SK-N-SH (cell line): ENCODE measurements around the gene SMIM36. TPM values are rescaled to one million over a fixed set of nuclear protein-coding genes. Genes with fewer than 3 reads are reported as not detected.
"Not testable (repeated sequence)": the region's sequence is repeated elsewhere in the genome, so short reads cannot be mapped to it uniquely, and the experiment has no call there.

Experiments used
- CTCF ChIA-PET: fragments of 300-600, 350-600 bp; formaldehyde crosslinking; extraction: SDS; loops from one replicate; lab custom pipeline; 2021; lab: Yijun Ruan, JAX
- POLR2A ChIA-PET: fragments of 350-600 bp; sonication (Branson Sonifier 250); formaldehyde crosslinking; extraction: SDS; loops from one replicate; lab custom pipeline; 2020; ENCODE audit warnings: antibody characterized with exemption, inconsistent platforms; lab: Yijun Ruan, JAX
- DNase-seq: peaks from one replicate; pipeline ENCODE4 v3.0.0; 2012
- H2AFZ ChIP-seq: fragments of 200-600 bp; sonication (generic); 2 replicates; pipeline ENCODE4 v1.8.1; 2016; ENCODE audit warnings: antibody characterized with exemption, mild to moderate bottlenecking, low read depth
- H3F3A ChIP-seq: fragments of 200-600 bp; sonication (generic); replicated peaks from 2 replicates; pipeline ENCODE3; 2016; ENCODE audit warnings: antibody characterized with exemption, mild to moderate bottlenecking; ENCODE audit not compliant: insufficient read depth
- H3K27ac ChIP-seq, 2 experiments: fragments of 200-500 bp in 1 of 2; fragments of 200-600 bp in 1 of 2; sonication (Bioruptor generic) in 1 of 2; sonication (generic), shearing (Covaris generic) in 1 of 2; 2 replicates each; pipeline versions ENCODE4 v1.5.1 to v1.6.1; 2014 to 2016; ENCODE audit warnings: low read depth in 2 of 2, inconsistent platforms in 1 of 2, low read length in 1 of 2, mild to moderate bottlenecking in 1 of 2, mixed read lengths in 1 of 2
- H3K27me3 ChIP-seq: fragments of 200-600 bp; sonication (generic), shearing (Covaris generic); 2 replicates; pipeline ENCODE4 v1.6.1; 2016; ENCODE audit warnings: mixed run types; ENCODE audit not compliant: insufficient read depth
- H3K36me3 ChIP-seq, 2 experiments: fragments of 200-500 bp in 1 of 2; fragments of 200-600 bp in 1 of 2; sonication (Bioruptor generic) in 1 of 2; sonication (generic) in 1 of 2; replicated peaks in 1 of 2; 2 replicates each; pipeline versions ENCODE3 to v1.5.1; 2014 to 2016; ENCODE audit warnings: low read length in 1 of 2, mild to moderate bottlenecking in 1 of 2; ENCODE audit not compliant: insufficient read depth in 2 of 2, control insufficient read depth in 1 of 2
- H3K4me1 ChIP-seq, 2 experiments: fragments of 200-500 bp in 1 of 2; fragments of 200-600 bp in 1 of 2; sonication (Bioruptor generic) in 1 of 2; sonication (generic), shearing (Covaris generic) in 1 of 2; 2 replicates each; pipeline versions ENCODE4 v1.5.1 to v1.6.1; 2014 to 2016; ENCODE audit warnings: low read depth in 1 of 2, low read length in 1 of 2, mixed run types in 1 of 2; ENCODE audit not compliant: insufficient read depth in 2 of 2, control insufficient read depth in 1 of 2
- H3K4me2 ChIP-seq: fragments of 200-600 bp; sonication (generic), shearing (Covaris generic); 2 replicates; pipeline ENCODE4 v1.6.1; 2017; ENCODE audit warnings: mixed run types
- H3K4me3 ChIP-seq, 2 experiments: fragments of 200-500 bp in 1 of 2; fragments of 200-600 bp in 1 of 2; sonication (Bioruptor generic) in 1 of 2; sonication (generic), shearing (Covaris generic) in 1 of 2; 2 replicates each; pipeline versions ENCODE4 v1.5.1 to v1.8.1; 2014 to 2016; ENCODE audit warnings: low read depth in 2 of 2, inconsistent platforms in 1 of 2, low read length in 1 of 2, mild to moderate bottlenecking in 1 of 2, mixed read lengths in 1 of 2, moderate library complexity in 1 of 2
- H3K79me2 ChIP-seq: fragments of 200-600 bp; sonication (generic); 2 replicates; pipeline ENCODE4 v1.8.1; 2017; ENCODE audit warnings: mild to moderate bottlenecking; ENCODE audit not compliant: insufficient read depth
- H3K9ac ChIP-seq: fragments of 200-600 bp; sonication (generic); 2 replicates; pipeline ENCODE4 v1.6.1; 2017; ENCODE audit warnings: mixed run types
- H3K9me2 ChIP-seq: fragments of 200-600 bp; sonication (generic); 2 replicates; pipeline ENCODE4 v1.6.1; 2017; ENCODE audit warnings: mixed run types
- H3K9me3 ChIP-seq: fragments of 200-600 bp; sonication (generic); 2 replicates; pipeline ENCODE4 v1.6.1; 2017; ENCODE audit warnings: mixed run types, mild to moderate bottlenecking, moderate library complexity
- H4K20me1 ChIP-seq: fragments of 200-600 bp; sonication (generic); 2 replicates; pipeline ENCODE4 v1.6.1; 2017; ENCODE audit warnings: mild to moderate bottlenecking, mixed run types; ENCODE audit not compliant: insufficient read depth
- ELF1 ChIP-seq: IDR thresholded peaks from 2 replicates; pipeline ENCODE4 v1.4.0; 2012
- EZH2phosphoT487 ChIP-seq: fragments of 200-600 bp; sonication (generic); IDR thresholded peaks from 2 replicates; pipeline ENCODE4 v1.6.1; 2017; ENCODE audit warnings: low read depth, mixed run types, mild to moderate bottlenecking, antibody characterized with exemption, moderate library complexity, borderline replicate concordance
- FOSL2 ChIP-seq: IDR thresholded peaks from 2 replicates; pipeline ENCODE4 v1.4.0; 2012; ENCODE audit warnings: low read depth, mild to moderate bottlenecking, moderate library complexity, borderline replicate concordance
- FOXM1 ChIP-seq: IDR thresholded peaks from 2 replicates; pipeline ENCODE4 v1.4.0; 2012; ENCODE audit warnings: low read depth, mild to moderate bottlenecking
- GABPA ChIP-seq: IDR thresholded peaks from 2 replicates; pipeline ENCODE4 v1.4.0; 2012; ENCODE audit warnings: low read depth, mild to moderate bottlenecking
- GATA2 ChIP-seq: sonication (generic); formaldehyde crosslinking; IDR thresholded peaks from 2 replicates; pipeline ENCODE4 v1.5.0; 2020; ENCODE audit warnings: mild to moderate bottlenecking, missing genetic modification reagents
- IRF3 ChIP-seq: fragments of 150-350 bp; IDR thresholded peaks from 2 replicates; pipeline ENCODE4 v1.6.1; 2016; ENCODE audit warnings: mild to moderate bottlenecking, low read depth, low read length
- JUND ChIP-seq: IDR thresholded peaks from 2 replicates; pipeline ENCODE4 v1.4.0; 2012
- MEF2A ChIP-seq: IDR thresholded peaks from 2 replicates; pipeline ENCODE4 v1.4.0; 2012; ENCODE audit warnings: low read depth, borderline replicate concordance
- MXI1 ChIP-seq: IDR thresholded peaks from 2 replicates; pipeline ENCODE4 v1.6.1; 2012; ENCODE audit warnings: mild to moderate bottlenecking, low read depth, low read length, improper control_type of control experiment
- NFIC ChIP-seq: IDR thresholded peaks from 2 replicates; pipeline ENCODE4 v1.4.0; 2012; ENCODE audit warnings: borderline replicate concordance
- PBX3 ChIP-seq: IDR thresholded peaks from 2 replicates; pipeline ENCODE4; 2012
- POLR2AphosphoS5 ChIP-seq: IDR thresholded peaks from 2 replicates; pipeline ENCODE4 v1.6.1; 2012; ENCODE audit warnings: low read depth, low read length
- RXRA ChIP-seq: IDR thresholded peaks from 2 replicates; pipeline ENCODE4 v1.4.0; 2012; ENCODE audit warnings: low read depth, mild to moderate bottlenecking, borderline replicate concordance
- SIN3A ChIP-seq: IDR thresholded peaks from 2 replicates; pipeline ENCODE4 v1.6.1; 2012; ENCODE audit warnings: low read depth, mild to moderate bottlenecking, low read length, moderate library complexity, borderline replicate concordance
- SMC3 ChIP-seq: IDR thresholded peaks from 2 replicates; pipeline ENCODE4 v1.6.1; 2012; ENCODE audit warnings: low read depth, low read length, improper control_type of control experiment
- TAF1 ChIP-seq: IDR thresholded peaks from 2 replicates; pipeline ENCODE4 v1.6.1; 2012; ENCODE audit warnings: low read depth, mild to moderate bottlenecking, low read length, moderate library complexity, borderline replicate concordance
- TEAD4 ChIP-seq: IDR thresholded peaks from 2 replicates; pipeline ENCODE4 v1.4.0; 2012; ENCODE audit warnings: mild to moderate bottlenecking, borderline replicate concordance; ENCODE audit not compliant: insufficient read depth
- YY1 ChIP-seq: IDR thresholded peaks from 2 replicates; pipeline ENCODE4 v1.4.0; 2012; ENCODE audit warnings: low read depth, mild to moderate bottlenecking
- WGBS: methylation state at CpG from one replicate; pipeline ENCODE4 v1.1.6; 2017; ENCODE audit warnings: low lambda C conversion rate; 5-methylcytosine and 5-hydroxymethylcytosine counted together
- polyA plus RNA-seq, 3 experiments: library from polyadenylated mRNA; depleted of rRNA; stranded (reverse); fragments of >200 nt; gene quantifications; 2 replicates each; pipeline ENCODE4 v1.2.3, GENCODE V29; 2012

The SMIM36 gene
- polyA plus RNA-seq, 1 of the 3 experiments (the other 2 are of a cell fraction) = not detected

- ChIA-PET CTCF (interaction anchor here (0.7 to 1.9 kb wide), 6 partner anchors 13 to 94 kb away, joined by 3 to 6 read pairs (median 4); no protein-coding TSS in a partner anchor), POLR2A (no interaction called here)
- no peak for DNase-seq
- H3K4me2 ChIP-seq = no peak overlapping the region
- H3K9ac ChIP-seq = no peak overlapping the region
- no peaks in the 10 kb centered on the region for H3K36me3 ChIP-seq
- no peak overlapping the region for H3K4me3 ChIP-seq
- peak overlapping the region in 1 of 2 experiments; percentile 41; a peak in 1 of 4 replicates for H3K27ac ChIP-seq
- 91% methylated on average over 4 of the region's 4 CpGs for WGBS
- no peak overlapping the region for H2AFZ ChIP-seq
- H3K79me2 ChIP-seq = no peaks in the 10 kb centered on the region
- no peaks in the 10 kb centered on the region for H4K20me1 ChIP-seq
- no peaks in the 10 kb centered on the region for H3K9me2 ChIP-seq
- TF ChIP-seq RXRA (no peak), TEAD4 (no peak), FOSL2 (no peak), SIN3A (no peak), POLR2AphosphoS5 (no peak), NFIC (no peak), FOXM1 (no peak), GABPA (no peak), EZH2phosphoT487 (no peak), ELF1 (no peak), TAF1 (no peak), YY1 (no peak), PBX3 (no peak), SMC3 (no peak), MEF2A (no peak), JUND (no peak), IRF3 (no peak), MXI1 (no peak), GATA2 (no peak)
- no peaks in the 10 kb centered on the region for H3F3A ChIP-seq
- peaks cover 0 to 30% of the 10 kb centered on the region in 2 experiments; a peak in 2 of 4 replicates for H3K4me1 ChIP-seq
- H3K27me3 ChIP-seq = no peaks in the 10 kb centered on the region
- no peaks in the 10 kb centered on the region for H3K9me3 ChIP-seq
Observed at GRCh38 chr17:55432358-55433028, 78.8 kb downstream of the SMIM36 start.

- CTCF ChIA-PET = interaction anchor here (0.7 to 1.9 kb wide), 5 partner anchors 12 to 95 kb away, joined by 3 to 6 read pairs (median 4); no protein-coding TSS in a partner anchor
- peaks cover 0 to 25% of the 10 kb centered on the region in 2 experiments; a peak in 2 of 4 replicates for H3K4me1 ChIP-seq
- H3K36me3 ChIP-seq, H2AFZ ChIP-seq, H3F3A ChIP-seq, H3K4me2 ChIP-seq, H3K9me3 ChIP-seq, H3K9me2 ChIP-seq, H3K27ac ChIP-seq, H3K9ac ChIP-seq, H3K79me2 ChIP-seq, H4K20me1 ChIP-seq, DNase-seq, H3K4me3 ChIP-seq, H3K27me3 ChIP-seq: not testable (repeated sequence)
- WGBS = 57% methylated on average over 1 of the region's 1 CpG
- POLR2A ChIA-PET = interaction anchor here (0.6 kb wide), 1 partner anchor 12 kb away, joined by 3 read pairs; no protein-coding TSS in a partner anchor
Observed at GRCh38 chr17:55431914-55432313, 79.3 kb downstream of the SMIM36 start.
